Astrocyte of the spinal cord (primary cell): ENCODE results near the gene GYG2.

ENCODE experiments used
- DNase-seq: peaks from one replicate; pipeline ENCODE4 v3.0.0; 2011; ENCODE audit warnings: low read depth, low spot score
- H3K4me3 ChIP-seq: 2 replicates; pipeline ENCODE4 v1.5.1; 2011; ENCODE audit warnings: low read depth, mild to moderate bottlenecking, low read length, moderate library complexity
- in situ Hi-C: cut with HindIII; loops from 2 replicates; pipeline ENCODE4 v1.10.0; 2017; ENCODE audit warnings: low sequenced_read_pairs
- TF ChIP-seq, protein P1 (sequence below): IDR thresholded peaks from 2 replicates; pipeline ENCODE4 v1.5.1; 2012; ENCODE audit warnings: low read depth, mild to moderate bottlenecking, low read length, inconsistent platforms

The GYG2 gene

DNA sequence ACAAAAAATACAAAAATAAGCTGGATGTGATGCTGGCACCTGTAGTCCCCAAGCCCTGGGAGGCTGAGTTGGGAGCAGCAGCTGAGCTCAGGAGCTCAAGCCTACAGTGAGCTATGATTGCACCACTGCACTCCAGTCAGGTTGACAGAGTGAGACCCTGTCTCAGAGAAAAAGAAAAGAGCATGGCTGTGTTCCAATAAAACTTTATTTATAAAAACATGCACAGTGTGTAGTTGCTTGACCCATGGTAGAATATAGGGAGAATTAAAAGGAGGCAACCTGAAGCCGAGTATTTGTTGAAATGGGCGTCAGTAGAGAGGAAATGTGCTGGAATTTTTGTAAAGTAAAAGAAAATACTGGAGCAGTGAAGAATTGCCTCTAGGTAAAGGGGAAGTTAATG, 27.0 kb downstream of the GYG2 start:
- H3K4me3 ChIP-seq, result no peak overlapping the region
- in situ Hi-C loops, result no loop called here
- TF ChIP-seq, protein P1, sequence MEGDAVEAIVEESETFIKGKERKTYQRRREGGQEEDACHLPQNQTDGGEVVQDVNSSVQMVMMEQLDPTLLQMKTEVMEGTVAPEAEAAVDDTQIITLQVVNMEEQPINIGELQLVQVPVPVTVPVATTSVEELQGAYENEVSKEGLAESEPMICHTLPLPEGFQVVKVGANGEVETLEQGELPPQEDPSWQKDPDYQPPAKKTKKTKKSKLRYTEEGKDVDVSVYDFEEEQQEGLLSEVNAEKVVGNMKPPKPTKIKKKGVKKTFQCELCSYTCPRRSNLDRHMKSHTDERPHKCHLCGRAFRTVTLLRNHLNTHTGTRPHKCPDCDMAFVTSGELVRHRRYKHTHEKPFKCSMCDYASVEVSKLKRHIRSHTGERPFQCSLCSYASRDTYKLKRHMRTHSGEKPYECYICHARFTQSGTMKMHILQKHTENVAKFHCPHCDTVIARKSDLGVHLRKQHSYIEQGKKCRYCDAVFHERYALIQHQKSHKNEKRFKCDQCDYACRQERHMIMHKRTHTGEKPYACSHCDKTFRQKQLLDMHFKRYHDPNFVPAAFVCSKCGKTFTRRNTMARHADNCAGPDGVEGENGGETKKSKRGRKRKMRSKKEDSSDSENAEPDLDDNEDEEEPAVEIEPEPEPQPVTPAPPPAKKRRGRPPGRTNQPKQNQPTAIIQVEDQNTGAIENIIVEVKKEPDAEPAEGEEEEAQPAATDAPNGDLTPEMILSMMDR, result no peak
- no peak for DNase-seq

DNA sequence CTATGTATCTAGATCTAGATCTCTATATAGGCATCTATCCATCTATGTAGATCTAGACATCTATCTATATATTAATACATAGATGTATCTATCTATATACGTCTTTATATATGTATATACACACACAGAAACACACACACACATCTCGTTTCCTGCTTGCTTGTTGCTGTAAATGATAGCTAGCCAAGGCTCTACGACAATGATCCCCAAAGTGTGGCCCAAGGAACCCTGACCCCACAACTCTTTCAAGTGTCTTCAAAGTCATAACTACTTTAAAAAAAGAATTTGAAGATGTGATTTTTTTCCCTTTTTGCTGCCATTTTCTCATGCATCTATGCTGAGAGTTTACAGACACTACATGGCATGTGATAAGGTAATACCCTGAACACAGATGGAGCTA, 28.8 kb downstream of the GYG2 start:
- TF ChIP-seq, protein P1, result no peak
- in situ Hi-C loops, result no loop called here
- H3K4me3 ChIP-seq, result no peak overlapping the region
- DNase-seq, result no peak

DNA sequence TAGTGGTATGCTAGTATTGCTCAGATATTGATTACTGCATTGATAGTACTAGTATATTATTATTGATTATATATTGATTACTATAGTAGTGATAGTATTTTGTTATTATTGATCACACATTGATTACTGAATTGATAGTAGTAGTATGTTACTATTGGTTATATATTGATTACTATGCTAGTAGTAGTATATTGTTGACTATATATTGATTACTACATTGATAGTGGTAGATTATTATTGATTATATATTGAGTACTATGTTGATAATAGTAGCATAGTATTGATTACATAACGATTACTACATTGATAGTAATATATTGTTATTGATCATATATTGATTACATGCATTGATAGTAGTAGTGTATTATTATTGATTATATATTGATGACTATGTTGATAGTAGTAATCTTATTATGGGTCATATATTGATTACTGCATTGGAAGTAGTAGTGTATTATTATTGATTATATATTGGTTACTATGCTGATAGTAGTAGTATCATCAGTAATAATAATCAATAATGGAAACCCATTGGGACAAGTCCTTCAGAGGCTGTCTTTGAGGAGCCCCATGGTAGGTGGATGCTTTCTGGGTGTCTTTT, 30.6 kb downstream of the GYG2 start:
- in situ Hi-C loops, result no loop called here
- no peak overlapping the region for H3K4me3 ChIP-seq
- DNase-seq, result no peak
- TF ChIP-seq, protein P1, result no peak

DNA sequence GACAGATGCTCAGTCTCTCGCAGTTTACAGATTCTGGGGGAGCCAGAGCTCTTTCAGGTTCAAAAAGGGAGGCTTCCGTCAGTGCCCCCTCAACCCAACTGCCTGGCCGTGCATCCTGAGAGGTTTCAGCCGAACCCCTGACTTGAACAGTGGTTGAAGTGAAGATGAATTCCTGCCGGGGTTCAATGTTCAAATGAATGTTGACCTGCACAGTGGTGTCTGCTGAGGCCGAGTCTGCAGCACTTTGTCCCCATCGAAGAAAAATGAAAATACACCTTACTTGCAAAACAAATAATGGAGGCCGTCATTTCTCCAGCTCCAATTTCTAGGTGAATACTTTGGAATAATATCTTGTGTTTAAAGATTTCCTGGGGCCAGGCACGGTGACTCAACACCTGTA, 33.7 kb downstream of the GYG2 start:
- TF ChIP-seq, protein P1, result no peak
- in situ Hi-C loops, result no loop called here
- no peak overlapping the region for H3K4me3 ChIP-seq
- no peak for DNase-seq

DNA sequence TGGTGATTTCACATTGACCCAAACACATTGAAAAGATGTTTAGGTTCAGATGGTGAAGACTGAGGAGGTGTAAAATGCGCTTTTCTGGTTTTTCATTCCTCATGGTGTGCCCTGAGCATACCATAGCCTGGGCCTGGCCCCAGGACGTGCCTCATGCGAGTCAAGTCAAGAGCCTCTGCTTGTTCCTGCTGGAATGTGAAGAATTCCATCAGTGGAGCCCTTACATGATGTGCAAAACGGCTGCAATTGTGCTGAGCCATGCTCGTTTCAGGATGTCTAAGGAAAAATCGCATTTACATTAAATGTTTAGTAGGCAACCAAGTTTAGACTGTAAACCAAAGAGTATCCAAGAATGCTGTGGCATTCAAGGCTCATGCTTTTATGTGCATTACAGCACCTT, 34.9 kb downstream of the GYG2 start:
- H3K4me3 ChIP-seq, result no peak overlapping the region
- no peak for DNase-seq
- in situ Hi-C loops, result no loop called here
- TF ChIP-seq, protein P1, result no peak

DNA sequence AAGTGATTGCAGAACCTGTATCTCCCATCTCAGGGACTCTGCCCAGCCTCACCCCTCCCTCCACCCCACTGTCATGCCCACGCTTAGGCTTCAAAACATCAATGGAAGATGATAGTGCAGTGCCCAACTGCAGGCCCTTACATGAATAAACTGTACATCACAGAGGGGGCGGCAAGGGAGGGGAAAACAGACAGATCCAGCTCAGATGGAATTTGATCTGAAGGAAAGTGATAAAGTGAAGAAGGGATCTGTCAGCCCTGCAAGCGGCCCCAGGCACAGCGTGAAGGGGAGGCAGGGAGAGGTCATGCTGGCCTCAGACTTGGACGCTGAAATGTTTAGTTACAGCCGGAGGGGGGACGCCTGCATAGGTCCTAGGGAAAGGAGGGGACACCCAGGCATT, 38.5 kb downstream of the GYG2 start:
- TF ChIP-seq, protein P1, result no peak
- in situ Hi-C loops, result no loop called here
- H3K4me3 ChIP-seq, result no peak overlapping the region
- DNase-seq, result no peak

DNA sequence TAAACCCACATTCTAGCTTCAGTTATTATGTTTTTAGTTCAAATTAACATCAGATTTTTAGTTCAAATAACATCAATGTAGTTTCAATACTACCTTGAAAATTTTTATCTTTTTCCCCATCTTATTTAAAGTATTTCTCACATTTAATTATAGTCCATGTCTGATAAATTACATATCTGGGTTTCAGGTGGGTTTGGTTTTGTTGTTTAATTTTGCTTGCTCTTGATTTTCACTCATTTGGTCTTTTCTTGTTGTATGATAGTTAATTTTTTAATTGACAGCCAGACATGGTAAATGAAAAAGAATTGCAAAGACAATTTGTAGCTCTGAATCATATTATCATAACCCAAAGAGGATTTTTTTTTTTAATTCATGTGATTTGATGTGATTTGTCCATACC, 41.9 kb downstream of the GYG2 start:
- no peak for DNase-seq
- in situ Hi-C loops, result no loop called here
- H3K4me3 ChIP-seq, result no peak overlapping the region
- TF ChIP-seq, protein P1, result no peak
